Body of pancreas (tissue), 4 donors: ENCODE measurements around the gene PIGS. TPM values are rescaled to one million over a fixed set of nuclear protein-coding genes. Genes with fewer than 3 reads are reported as not detected.
A peak's percentile ranks its signal among the peaks of the same experiment; 100 is the strongest.
"Not testable (repeated sequence)": the region's sequence is repeated elsewhere in the genome, so short reads cannot be mapped to it uniquely, and the experiment has no call there.

Source experiments
- ATAC-seq: fragments of 150-250 bp; one replicate; pipeline ENCODE4 v1.9.1; 2016
- DNase-seq, 4 donors: peaks; one replicate each; pipeline ENCODE4 v3.0.0-alpha.2; 2019
- H3K27ac ChIP-seq, 4 donors: fragments of 200-600 bp; sonication (generic); 1 replicate in 3 of 4; 2 replicates in 1 of 4; pipeline versions ENCODE4 v1.5.1 to v1.6.1; 2016 to 2019; ENCODE audit warnings: mild to moderate bottlenecking in 1 of 4, mixed read lengths in 1 of 4, moderate library complexity in 1 of 4
- H3K27me3 ChIP-seq, 2 donors: fragments of 200-600 bp; sonication (generic); one replicate each; pipeline ENCODE4 v1.6.0; 2016; ENCODE audit warnings: mild to moderate bottlenecking in 1 of 2
- H3K36me3 ChIP-seq, 2 donors: fragments of 200-600 bp; sonication (generic); replicated peaks in 1 of 2; 2 replicates each; pipeline ENCODE4 v1.5.1; 2016; ENCODE audit warnings: low read depth in 2 of 2; ENCODE audit not compliant: insufficient read depth in 1 of 2
- H3K4me1 ChIP-seq: fragments of 200-600 bp; sonication (generic); one replicate; pipeline ENCODE4 v1.6.0; 2016
- H3K4me3 ChIP-seq, 2 donors: fragments of 200-600 bp; sonication (generic); 1 replicate in 1 of 2; 2 replicates in 1 of 2; pipeline ENCODE4 v1.5.1; 2016 to 2019
- H3K9me3 ChIP-seq, 3 donors: fragments of 200-600 bp; sonication (generic); 1 replicate in 2 of 3; 2 replicates in 1 of 3; pipeline ENCODE4 v1.5.1; 2016
- CTCF ChIP-seq, 7 experiments: fragments of 450-650 bp in 4 of 7; fragments of 200-600 bp in 3 of 7; sonication (generic) in 3 of 7; IDR thresholded peaks; one replicate each; pipeline ENCODE4 v1.5.1; 2016 to 2019; ENCODE audit warnings: antibody characterized with exemption in 7 of 7
- POLR2A ChIP-seq, 3 donors: fragments of 450-650 bp; IDR thresholded peaks; one replicate each; pipeline ENCODE4 v1.6.1; 2016; ENCODE audit warnings: antibody characterized with exemption in 3 of 3, mild to moderate bottlenecking in 2 of 3
- WGBS, 2 donors: methylation state at CpG; one replicate each; pipeline ENCODE4 v1.1.5; 2017; 5-methylcytosine and 5-hydroxymethylcytosine counted together
- intact Hi-C: fragments of 100-400 bp; cut with DNase I; formaldehyde crosslinking; loops from one replicate; pipeline ENCODE4 v1.15.1; 2023
- total RNA-seq, 2 donors: library from RNA; depleted of rRNA; stranded (reverse); fragments of >200 nt; gene quantifications; one replicate each; pipeline ENCODE4 v1.1.0, GENCODE V29; 2016

Gene PIGS
- total RNA-seq, 2 donors from 2014 or later: 11.7 to 12.2 TPM

- no peak for DNase-seq
- no peak for TF ChIP-seq CTCF (IDR thresholded peaks at IDR 0.05)
- TF ChIP-seq POLR2A (IDR thresholded peaks at IDR 0.05): no peak
- no peaks in the 10 kb centered on the region for H3K9me3 ChIP-seq
- intact Hi-C loops: no loop called here
- H3K36me3 ChIP-seq: no peaks in the 10 kb centered on the region
- peaks cover 10% of the 10 kb centered on the region for H3K4me1 ChIP-seq
- no peak overlapping the region for H3K27ac ChIP-seq
- H3K4me3 ChIP-seq: no peak overlapping the region
- no peaks in the 10 kb centered on the region for H3K27me3 ChIP-seq
- WGBS, 2 donors: 82 to 94% methylated on average over 4 of the region's 4 CpGs
- ATAC-seq: no peak
These were observed 8.2 kb upstream of the PIGS start for GRCh38 chr17:28579526-28579925.

- Histone ChIP-seq H3K27ac (no peak overlapping the region), H3K4me1 (peaks cover 10% of the 10 kb centered on the region), H3K36me3 (no peaks in the 10 kb centered on the region), H3K9me3 (no peaks in the 10 kb centered on the region), H3K4me3 (no peak overlapping the region), H3K27me3 (no peaks in the 10 kb centered on the region)
- 96 to 100% methylated on average over 8 of the region's 8 CpGs for WGBS, 2 donors
- TF ChIP-seq CTCF (IDR thresholded peaks at IDR 0.05) (no peak), POLR2A (IDR thresholded peaks at IDR 0.05) (no peak)
- intact Hi-C loops: no loop called here
- ATAC-seq (no peak), DNase-seq (no peak)
These were observed 7.2 kb upstream of the PIGS start for GRCh38 chr17:28578246-28579195.

- DNase-seq (no peak), ATAC-seq (no peak)
- Histone ChIP-seq H3K9me3 (no peaks in the 10 kb centered on the region), H3K4me3 (no peak overlapping the region), H3K4me1 (peaks cover 11% of the 10 kb centered on the region), H3K36me3 (no peaks in the 10 kb centered on the region), H3K27ac (no peak overlapping the region), H3K27me3 (no peaks in the 10 kb centered on the region)
- TF ChIP-seq POLR2A (IDR thresholded peaks at IDR 0.05): no peak
- no peak for TF ChIP-seq CTCF (IDR thresholded peaks at IDR 0.05)
- intact Hi-C loops: no loop called here
- 96 to 97% methylated on average over 3 of the region's 3 CpGs for WGBS, 2 donors
These were observed 6.1 kb upstream of the PIGS start for GRCh38 chr17:28577466-28577824.

- ATAC-seq (peak; percentile 97), DNase-seq (peak; percentile 97 to 100 (median 98))
- no peaks in the 10 kb centered on the region for H3K9me3 ChIP-seq
- H3K4me3 ChIP-seq: no peak within 1 kb of the TSS
- H3K27me3 ChIP-seq: no peaks in the 10 kb centered on the region
- H3K36me3 ChIP-seq: no peaks in the 10 kb centered on the region
- intact Hi-C loops: no loop called here
- H3K4me1 ChIP-seq: peaks cover 17% of the 10 kb centered on the region
- peak within 1 kb of the TSS in 2 of 4 donors; percentile 15 to 34 for H3K27ac ChIP-seq
- WGBS, 2 donors: 4 to 33% methylated on average over 2 to 26 of the region's 26 CpGs
- no peak for TF ChIP-seq CTCF (IDR thresholded peaks at IDR 0.05)
- TF ChIP-seq POLR2A (IDR thresholded peaks at IDR 0.05): peak; percentile 33 to 78 (median 75)
These were observed 5.6 kb upstream of the PIGS start, which contains the start of gene ALDOC for GRCh38 chr17:28576758-28577465. Gene ALDOC (minus strand): TSS chr17:28576895. CDS start chr17:28575532, 1,363 bp downstream.

- ATAC-seq, H3K9me3 ChIP-seq, H3K27ac ChIP-seq, H3K4me3 ChIP-seq, H3K36me3 ChIP-seq, H3K27me3 ChIP-seq, intact Hi-C loops, DNase-seq: not testable (repeated sequence)
- peaks cover 19% of the 10 kb centered on the region for H3K4me1 ChIP-seq
- 71 to 77% methylated on average over 3 of the region's 3 CpGs for WGBS, 2 donors
These were observed 4.7 kb upstream of the PIGS start for GRCh38 chr17:28576016-28576415.
